Parathyroid adenoma (tissue), 2 donors: ENCODE measurements around the gene RFC1.

Experiments
- H2AFZ ChIP-seq: fragments of 300-600 bp; sonication (generic); one replicate; pipeline ENCODE4 v1.7.0; 2017; ENCODE audit warnings: antibody characterized with exemption, mild to moderate bottlenecking
- H3K27ac ChIP-seq: fragments of 300-600 bp; sonication (generic); one replicate; pipeline ENCODE4 v1.7.0; 2017
- H3K27me3 ChIP-seq: fragments of 300-600 bp; sonication (generic); one replicate; pipeline ENCODE4 v1.7.0; 2017; ENCODE audit warnings: low read length; ENCODE audit not compliant: control insufficient read depth, insufficient read depth
- H3K36me3 ChIP-seq: fragments of 300-600 bp; sonication (generic); one replicate; pipeline ENCODE4 v1.7.0; 2017; ENCODE audit warnings: low read length; ENCODE audit not compliant: control insufficient read depth, insufficient read depth
- H3K4me1 ChIP-seq: fragments of 300-600 bp; sonication (generic); one replicate; pipeline ENCODE4 v1.7.0; 2017; ENCODE audit warnings: control low read depth
- H3K4me2 ChIP-seq: fragments of 300-600 bp; sonication (generic); one replicate; pipeline ENCODE4 v1.7.0; 2017; ENCODE audit warnings: low read length
- H3K4me3 ChIP-seq: fragments of 300-600 bp; sonication (generic); one replicate; pipeline ENCODE4 v1.7.0; 2017; ENCODE audit warnings: low read depth, low read length
- H3K79me2 ChIP-seq: fragments of 300-600 bp; sonication (generic); one replicate; pipeline ENCODE4 v1.7.0; 2017; ENCODE audit warnings: control low read depth
- H3K9ac ChIP-seq: fragments of 300-600 bp; sonication (generic); one replicate; pipeline ENCODE4 v1.7.0; 2017; ENCODE audit warnings: mild to moderate bottlenecking
- H3K9me3 ChIP-seq: fragments of 300-600 bp; sonication (generic); one replicate; pipeline ENCODE4 v1.7.0; 2017; ENCODE audit warnings: low read length; ENCODE audit not compliant: control insufficient read depth
- TF ChIP-seq, protein P1 (sequence below): fragments of 300-600 bp; sonication (generic); IDR thresholded peaks from one replicate; pipeline ENCODE4 v1.7.0; 2017; ENCODE audit warnings: antibody characterized with exemption, mild to moderate bottlenecking
- donor health status: primary hyperparathyroidism.

RFC1 gene

GRCh38 chr4:39339968-39340367 lies 26.2 kb downstream of the RFC1 start:
- no peaks in the 10 kb centered on the region for H3K36me3 ChIP-seq
- TF ChIP-seq, protein P1, sequence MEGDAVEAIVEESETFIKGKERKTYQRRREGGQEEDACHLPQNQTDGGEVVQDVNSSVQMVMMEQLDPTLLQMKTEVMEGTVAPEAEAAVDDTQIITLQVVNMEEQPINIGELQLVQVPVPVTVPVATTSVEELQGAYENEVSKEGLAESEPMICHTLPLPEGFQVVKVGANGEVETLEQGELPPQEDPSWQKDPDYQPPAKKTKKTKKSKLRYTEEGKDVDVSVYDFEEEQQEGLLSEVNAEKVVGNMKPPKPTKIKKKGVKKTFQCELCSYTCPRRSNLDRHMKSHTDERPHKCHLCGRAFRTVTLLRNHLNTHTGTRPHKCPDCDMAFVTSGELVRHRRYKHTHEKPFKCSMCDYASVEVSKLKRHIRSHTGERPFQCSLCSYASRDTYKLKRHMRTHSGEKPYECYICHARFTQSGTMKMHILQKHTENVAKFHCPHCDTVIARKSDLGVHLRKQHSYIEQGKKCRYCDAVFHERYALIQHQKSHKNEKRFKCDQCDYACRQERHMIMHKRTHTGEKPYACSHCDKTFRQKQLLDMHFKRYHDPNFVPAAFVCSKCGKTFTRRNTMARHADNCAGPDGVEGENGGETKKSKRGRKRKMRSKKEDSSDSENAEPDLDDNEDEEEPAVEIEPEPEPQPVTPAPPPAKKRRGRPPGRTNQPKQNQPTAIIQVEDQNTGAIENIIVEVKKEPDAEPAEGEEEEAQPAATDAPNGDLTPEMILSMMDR: no peak
- no peak overlapping the region for H3K27ac ChIP-seq

GRCh38 chr4:39337841-39338240 lies 28.3 kb downstream of the RFC1 start:
- Histone ChIP-seq H2AFZ (no peak overlapping the region), H3K4me2 (no peak overlapping the region), H3K4me1 (peaks cover 3% of the 10 kb centered on the region), H3K79me2 (peaks cover 6% of the 10 kb centered on the region), H3K27me3 (no peaks in the 10 kb centered on the region), H3K9me3 (no peaks in the 10 kb centered on the region), H3K9ac (no peak overlapping the region), H3K27ac (no peak overlapping the region), H3K4me3 (no peak overlapping the region), H3K36me3 (no peaks in the 10 kb centered on the region)
- TF ChIP-seq, protein P1: no peak

More at GRCh38 chr4:39339968-39340367, 26.2 kb downstream of the RFC1 start:
- Histone ChIP-seq H3K4me1 (peaks cover 3% of the 10 kb centered on the region), H3K27me3 (no peaks in the 10 kb centered on the region), H2AFZ (no peak overlapping the region), H3K9ac (no peak overlapping the region), H3K79me2 (peaks cover 6% of the 10 kb centered on the region), H3K4me2 (no peak overlapping the region), H3K9me3 (no peaks in the 10 kb centered on the region), H3K4me3 (no peak overlapping the region)

DNA sequence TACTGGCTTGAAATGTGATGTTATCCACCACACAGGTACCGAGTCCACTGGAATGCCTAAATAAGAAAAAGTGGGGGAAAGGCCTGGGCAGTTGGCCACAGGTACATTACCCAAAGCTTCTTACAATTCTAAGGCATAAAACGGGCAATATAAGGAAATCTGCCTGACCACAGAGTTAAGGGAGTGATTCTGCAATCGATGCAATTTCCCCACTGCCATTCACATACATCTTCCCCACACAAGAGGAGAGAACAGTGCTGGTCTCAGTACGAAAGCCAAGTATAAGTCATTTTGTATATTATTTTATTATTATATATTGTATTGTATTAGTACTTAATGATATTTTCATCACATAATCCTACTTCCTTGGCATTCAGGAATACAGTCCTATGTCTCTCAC lies 30.6 kb downstream of the RFC1 start:
- Histone ChIP-seq H3K27ac (no peak overlapping the region), H3K4me2 (no peak overlapping the region), H3K4me3 (no peak overlapping the region), H3K36me3 (no peaks in the 10 kb centered on the region), H3K79me2 (peaks cover 9% of the 10 kb centered on the region), H3K9me3 (no peaks in the 10 kb centered on the region), H3K27me3 (no peaks in the 10 kb centered on the region), H2AFZ (no peak overlapping the region), H3K9ac (no peak overlapping the region), H3K4me1 (no peaks in the 10 kb centered on the region)
- TF ChIP-seq, protein P1: no peak

DNA sequence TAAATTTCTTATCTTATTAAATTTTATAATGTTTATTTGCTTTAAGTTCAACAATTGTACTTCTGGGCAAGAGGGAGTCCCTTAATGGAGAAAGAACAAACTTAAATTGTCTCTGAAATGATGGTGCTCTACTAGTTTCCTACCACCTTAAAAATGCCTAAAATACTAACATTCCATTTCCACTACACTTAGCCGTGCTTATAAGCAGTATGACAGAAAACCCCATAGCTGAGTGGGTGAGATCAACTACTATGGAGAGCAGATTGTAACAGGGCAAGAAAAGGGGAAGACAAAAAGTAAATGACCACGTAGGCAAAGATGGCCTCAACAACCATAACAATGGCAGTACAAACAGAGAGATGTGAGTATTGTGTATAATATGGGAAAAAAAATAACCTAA lies 35.0 kb downstream of the RFC1 start:
- H2AFZ ChIP-seq: no peak overlapping the region
- peaks cover 3% of the 10 kb centered on the region for H3K79me2 ChIP-seq
- TF ChIP-seq, protein P1: no peak
- H3K9me3 ChIP-seq: no peaks in the 10 kb centered on the region
- no peak overlapping the region for H3K4me2 ChIP-seq
- H3K4me3 ChIP-seq: no peak overlapping the region
- no peaks in the 10 kb centered on the region for H3K36me3 ChIP-seq
- H3K9ac ChIP-seq: no peak overlapping the region
- H3K27ac ChIP-seq: no peak overlapping the region
- no peaks in the 10 kb centered on the region for H3K4me1 ChIP-seq
- H3K27me3 ChIP-seq: no peaks in the 10 kb centered on the region

- TF ChIP-seq, protein P1: no peak
- Histone ChIP-seq H3K36me3 (no peaks in the 10 kb centered on the region), H2AFZ (no peak overlapping the region), H3K4me2 (no peak overlapping the region), H3K4me3 (no peak overlapping the region), H3K9me3 (no peaks in the 10 kb centered on the region), H3K9ac (no peak overlapping the region), H3K27ac (no peak overlapping the region), H3K27me3 (no peaks in the 10 kb centered on the region), H3K79me2 (peaks cover 3% of the 10 kb centered on the region), H3K4me1 (no peaks in the 10 kb centered on the region)
Measured at GRCh38 chr4:39330353-39330752, 35.8 kb downstream of the RFC1 start.
